ENCODE data around the gene GGT6. TPM values are rescaled to one million over a fixed set of nuclear protein-coding genes. Genes with fewer than 3 reads are reported as not detected.

GGT6 gene
- total and polyA plus RNA-seq, 2 of the 13 experiments (the other 11 are each of a cell fraction or from before 2014, with no cell fraction given), result 0.16 to 0.80 TPM

GRCh38 chr17:4566785-4567184 is 6.4 kb upstream of the GGT6 start (continued):
- TF ChIP-seq RNF219 (CRISPR knock-in tag; IDR thresholded peaks at IDR 0.05), result no peak
- TF ChIP-seq ZBTB7B (CRISPR knock-in tag; IDR thresholded peaks at IDR 0.05), result peak; percentile 20; the same call in 1 of the 2 replicates
- TF ChIP-seq MED1 (CRISPR knock-in tag; IDR thresholded peaks at IDR 0.05), result no peak
- TF ChIP-seq GATAD1 (CRISPR knock-in tag; IDR thresholded peaks at IDR 0.05), result no peak
- TF ChIP-seq ZBTB20 (CRISPR knock-in tag; IDR thresholded peaks at IDR 0.05; ENCODE audit: borderline replicate concordance, low read depth), result no peak
- TF ChIP-seq ZNF362 (CRISPR knock-in tag; IDR thresholded peaks at IDR 0.05; ENCODE audit: borderline replicate concordance), result peak; percentile 60; the same call in 1 of the 2 replicates
- no peak for TF ChIP-seq SMYD3 (CRISPR knock-in tag; IDR thresholded peaks at IDR 0.05)
- TF ChIP-seq ZNF251 (CRISPR knock-in tag; IDR thresholded peaks at IDR 0.05), result no peak
- TF ChIP-seq ZBTB40 (IDR thresholded peaks at IDR 0.05), result no peak
- TF ChIP-seq ZBTB40 (CRISPR knock-in tag; IDR thresholded peaks at IDR 0.05), result no peak
- no peak for TF ChIP-seq ONECUT2 (CRISPR knock-in tag; IDR thresholded peaks at IDR 0.05)
- TF ChIP-seq TARDBP (CRISPR knock-in tag; IDR thresholded peaks at IDR 0.05), result no peak
- no peak for TF ChIP-seq ARNT2 (CRISPR knock-in tag; IDR thresholded peaks at IDR 0.05; ENCODE audit: low read depth)
- TF ChIP-seq CTCF (CRISPR knock-in tag; IDR thresholded peaks at IDR 0.05), result peak; percentile 91
- no peak for TF ChIP-seq ZNF749 (CRISPR knock-in tag; IDR thresholded peaks at IDR 0.05; ENCODE audit: borderline replicate concordance)
